Measurements from ENCODE around the gene SLC35E4.

Gene SLC35E4

GRCh38 chr22:30694640-30695350, 59.2 kb downstream of the SLC35E4 start, which contains the start of gene OSBP2:
TSS of gene OSBP2 (plus strand) at chr22:30694874. CDS start at chr22:30694910, 36 bp downstream.
- DNase-seq (ENCODE audit: extremely low read depth, low read depth), result no peak
- no peak for TF ChIP-seq CTCF (IDR thresholded peaks at IDR 0.05; ENCODE audit: low read depth, low read length)

- no peak for TF ChIP-seq CTCF (IDR thresholded peaks at IDR 0.05; ENCODE audit: low read depth, low read length)
- no peak for DNase-seq (ENCODE audit: extremely low read depth, low read depth)
Observed at GRCh38 chr22:30695351-30695851, 59.8 kb downstream of the SLC35E4 start.

DNA sequence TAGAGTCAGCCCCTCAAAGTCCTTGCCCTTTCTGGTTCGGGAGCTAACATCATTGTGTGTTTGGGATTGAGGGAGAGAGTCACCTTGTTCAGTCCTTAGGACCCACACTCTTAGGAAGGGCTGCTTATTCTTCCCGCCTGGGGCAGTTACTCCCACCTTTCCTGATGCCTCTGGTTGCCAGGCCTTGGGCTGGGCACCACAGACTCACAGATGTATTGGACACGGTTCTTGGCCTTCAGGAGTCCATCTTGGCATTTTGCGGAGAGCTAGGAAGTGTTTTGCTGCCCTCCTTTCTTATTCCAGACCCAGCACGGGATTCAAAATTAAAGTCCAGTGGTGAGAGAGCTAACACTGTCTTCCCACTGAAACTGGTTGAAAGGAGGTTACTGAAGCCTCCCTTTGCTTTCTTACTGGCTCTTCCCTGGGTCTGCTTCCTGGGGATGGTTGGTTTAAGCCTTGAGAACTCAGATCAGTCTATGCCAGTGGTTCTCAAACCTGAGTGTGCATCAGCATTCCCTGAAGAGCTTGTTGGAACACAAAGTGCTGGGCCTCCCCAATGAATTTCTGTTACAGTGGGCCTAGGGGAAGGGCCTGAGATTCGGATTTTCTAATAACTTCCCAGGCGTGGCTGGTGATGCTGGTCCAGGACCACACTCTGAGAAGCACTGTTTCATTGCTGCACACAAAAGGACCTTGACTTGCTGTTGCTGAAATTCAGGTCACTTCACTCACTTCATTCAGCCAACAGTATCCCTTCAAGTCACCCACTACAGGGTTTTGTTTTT, 60.5 kb downstream of the SLC35E4 start:
- no peak for DNase-seq (ENCODE audit: extremely low read depth, low read depth)
- TF ChIP-seq CTCF (IDR thresholded peaks at IDR 0.05; ENCODE audit: low read depth, low read length), result no peak
